Endothelial cell of umbilical vein (primary cell): ENCODE results near the gene VSIR.

ENCODE experiments used
- GATA2 ChIP-seq: IDR thresholded peaks from 2 replicates; pipeline ENCODE4 v1.7.0; 2011; ENCODE audit warnings: low read depth, mild to moderate bottlenecking, moderate library complexity, mixed read lengths, low read length; ENCODE audit not compliant: insufficient read length, insufficient read depth
- POLR2AphosphoS5 ChIP-seq: IDR thresholded peaks from 2 replicates; pipeline ENCODE4 v1.6.1; 2012; ENCODE audit warnings: low read depth, mild to moderate bottlenecking, control low read depth, low read length, moderate library complexity; ENCODE audit not compliant: insufficient read depth
- TF ChIP-seq, protein P1 (sequence below), 2 donors: IDR thresholded peaks; 1 replicate in 1 of 2; 2 replicates in 1 of 2; pipeline ENCODE4 v1.5.1; 2011; ENCODE audit warnings: low read length in 2 of 2, mild to moderate bottlenecking in 2 of 2, moderate library complexity in 2 of 2, control low read depth in 1 of 2, inconsistent platforms in 1 of 2, low read depth in 1 of 2; ENCODE audit not compliant: insufficient read depth in 1 of 2; ENCODE audit errors: extremely low read depth in 1 of 2

DNA sequence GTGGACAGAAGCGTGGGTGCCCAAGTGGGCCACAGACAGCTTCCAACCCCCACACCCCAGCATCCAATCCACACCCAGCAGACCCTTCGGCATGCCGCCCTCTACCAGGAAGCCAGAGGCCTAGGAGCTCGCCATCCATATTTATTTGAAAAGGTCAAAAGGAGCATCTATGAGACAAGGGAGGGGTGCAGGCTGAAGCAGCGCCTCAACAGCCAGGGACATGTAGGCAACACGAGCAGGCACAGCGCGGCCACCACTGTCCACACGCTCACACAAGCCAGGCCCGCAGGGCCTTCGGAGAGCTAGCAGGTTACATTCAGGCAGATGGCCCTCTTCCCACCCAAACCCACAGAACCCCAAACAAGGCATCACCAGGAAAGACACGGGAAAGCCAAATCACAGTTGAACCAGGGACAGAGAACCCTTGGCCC is 43.1 kb upstream of the VSIR start:
- TF ChIP-seq, protein P1, sequence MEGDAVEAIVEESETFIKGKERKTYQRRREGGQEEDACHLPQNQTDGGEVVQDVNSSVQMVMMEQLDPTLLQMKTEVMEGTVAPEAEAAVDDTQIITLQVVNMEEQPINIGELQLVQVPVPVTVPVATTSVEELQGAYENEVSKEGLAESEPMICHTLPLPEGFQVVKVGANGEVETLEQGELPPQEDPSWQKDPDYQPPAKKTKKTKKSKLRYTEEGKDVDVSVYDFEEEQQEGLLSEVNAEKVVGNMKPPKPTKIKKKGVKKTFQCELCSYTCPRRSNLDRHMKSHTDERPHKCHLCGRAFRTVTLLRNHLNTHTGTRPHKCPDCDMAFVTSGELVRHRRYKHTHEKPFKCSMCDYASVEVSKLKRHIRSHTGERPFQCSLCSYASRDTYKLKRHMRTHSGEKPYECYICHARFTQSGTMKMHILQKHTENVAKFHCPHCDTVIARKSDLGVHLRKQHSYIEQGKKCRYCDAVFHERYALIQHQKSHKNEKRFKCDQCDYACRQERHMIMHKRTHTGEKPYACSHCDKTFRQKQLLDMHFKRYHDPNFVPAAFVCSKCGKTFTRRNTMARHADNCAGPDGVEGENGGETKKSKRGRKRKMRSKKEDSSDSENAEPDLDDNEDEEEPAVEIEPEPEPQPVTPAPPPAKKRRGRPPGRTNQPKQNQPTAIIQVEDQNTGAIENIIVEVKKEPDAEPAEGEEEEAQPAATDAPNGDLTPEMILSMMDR (IDR thresholded peaks at IDR 0.05; ENCODE audit: extremely low read depth in 1 of 2, insufficient read depth in 1 of 2, low read depth in 1 of 2, low read length in 2 of 2) = no peak
- no peak for TF ChIP-seq POLR2AphosphoS5
- no peak for TF ChIP-seq GATA2
